Panc1 (cell line): Measurements from ENCODE around the gene IQCN. TPM values are rescaled to one million over a fixed set of nuclear protein-coding genes. Genes with fewer than 3 reads are reported as not detected.

Source experiments
- ATAC-seq: fragments of 200-7000 bp; cut with Tn5 transposase; 2 replicates; pipeline ENCODE4 v1.9.1; 2020; ENCODE audit warnings: mild to moderate bottlenecking, moderate library complexity
- BruUV-seq: library from RNA; stranded (reverse); fragments of 400-500 nt; replicated peaks from 2 replicates; lab custom pipeline; 2021; lab: Mats Ljungman, UMichigan
- CTCF ChIA-PET: fragments of 300-600 bp; sonication (Branson Sonifier 250); formaldehyde crosslinking; loops from one replicate; lab custom pipeline; 2022; ENCODE audit warnings: antibody characterized with exemption; lab: Charles Lee
- POLR2A ChIA-PET: fragments of 300-600 bp; sonication (Branson Sonifier 250); formaldehyde crosslinking; loops from one replicate; lab custom pipeline; 2022; ENCODE audit warnings: antibody characterized with exemption; lab: Charles Lee
- DNase-seq: peaks from one replicate; pipeline ENCODE4 v3.0.0-alpha.2; 2010; ENCODE audit warnings: low read depth, low spot score
- H3K27ac ChIP-seq: 2 replicates; pipeline ENCODE4 v1.5.1; 2011; ENCODE audit warnings: mild to moderate bottlenecking, low read length, inconsistent platforms
- H3K27me3 ChIP-seq: fragments of 200-500 bp; sonication (Bioruptor generic); 2 replicates; pipeline ENCODE4 v1.6.0; 2014; ENCODE audit warnings: low read length, inconsistent platforms; ENCODE audit not compliant: control insufficient read depth, insufficient read depth
- H3K36me3 ChIP-seq: fragments of 200-500 bp; sonication (Bioruptor generic); 2 replicates; pipeline ENCODE4 v1.5.1; 2014; ENCODE audit warnings: inconsistent platforms, mild to moderate bottlenecking, low read length, moderate library complexity; ENCODE audit not compliant: control insufficient read depth, insufficient read depth
- H3K4me1 ChIP-seq: 2 replicates; pipeline ENCODE4 v1.5.1; 2011; ENCODE audit warnings: inconsistent platforms, mild to moderate bottlenecking, low read length, moderate library complexity; ENCODE audit not compliant: control insufficient read depth, insufficient read depth
- H3K4me3 ChIP-seq, 2 experiments: 2 replicates each; pipeline ENCODE4 v1.5.1; 2011 to 2012; ENCODE audit warnings: low read depth in 2 of 2, low read length in 2 of 2, mild to moderate bottlenecking in 2 of 2, inconsistent platforms in 1 of 2, moderate library complexity in 1 of 2
- H3K9me3 ChIP-seq: fragments of 200-500 bp; sonication (Bioruptor generic); 2 replicates; pipeline ENCODE4 v1.5.1; 2014; ENCODE audit warnings: low read depth, mild to moderate bottlenecking, inconsistent platforms, low read length, moderate library complexity; ENCODE audit not compliant: control insufficient read depth, insufficient read depth
- POLR2AphosphoS5 ChIP-seq: IDR thresholded peaks from 2 replicates; pipeline ENCODE4 v1.6.1; 2012; ENCODE audit warnings: mild to moderate bottlenecking, low read depth, low read length, moderate library complexity
- SIN3A ChIP-seq: IDR thresholded peaks from 2 replicates; pipeline ENCODE4 v1.6.1; 2012; ENCODE audit warnings: low read depth, mild to moderate bottlenecking, low read length, moderate library complexity, borderline replicate concordance; ENCODE audit not compliant: insufficient read depth
- TCF7L2 ChIP-seq: IDR thresholded peaks from 2 replicates; pipeline ENCODE4 v1.6.1; 2011; ENCODE audit warnings: mild to moderate bottlenecking, low read depth, low read length, inconsistent platforms
- in situ Hi-C: cut with HindIII; loops from 2 replicates; pipeline ENCODE4 v1.10.0; 2016; ENCODE audit warnings: low sequenced_read_pairs, low pct_unique_long_range_greater_than_20kb
- intact Hi-C: fragments of 100-400 bp; cut with micrococcal nuclease; formaldehyde crosslinking; loops from one replicate; pipeline ENCODE4 v1.10.0; 2022; ENCODE audit not compliant: unreplicated experiment
- total RNA-seq: library from RNA; stranded (reverse); gene quantifications from one replicate; pipeline ENCODE4 v1.2.1, GENCODE V29; 2021; ENCODE audit not compliant: unreplicated experiment
- TF ChIP-seq, protein P1 (sequence below): fragments of 450-650 bp; IDR thresholded peaks from 2 replicates; pipeline ENCODE4 v1.5.1; 2017; ENCODE audit warnings: mild to moderate bottlenecking
- TF ChIP-seq, protein P2 (sequence below), 2 experiments: IDR thresholded peaks; 2 replicates each; pipeline ENCODE4 v1.6.1; 2011 to 2012; ENCODE audit warnings: low read depth in 2 of 2, control low read depth in 1 of 2, low read length in 1 of 2, mild to moderate bottlenecking in 1 of 2, moderate library complexity in 1 of 2; ENCODE audit not compliant: insufficient read depth in 1 of 2

The IQCN gene
- total RNA-seq, 1 experiment from 2014 or later, result 2.5 TPM

DNA sequence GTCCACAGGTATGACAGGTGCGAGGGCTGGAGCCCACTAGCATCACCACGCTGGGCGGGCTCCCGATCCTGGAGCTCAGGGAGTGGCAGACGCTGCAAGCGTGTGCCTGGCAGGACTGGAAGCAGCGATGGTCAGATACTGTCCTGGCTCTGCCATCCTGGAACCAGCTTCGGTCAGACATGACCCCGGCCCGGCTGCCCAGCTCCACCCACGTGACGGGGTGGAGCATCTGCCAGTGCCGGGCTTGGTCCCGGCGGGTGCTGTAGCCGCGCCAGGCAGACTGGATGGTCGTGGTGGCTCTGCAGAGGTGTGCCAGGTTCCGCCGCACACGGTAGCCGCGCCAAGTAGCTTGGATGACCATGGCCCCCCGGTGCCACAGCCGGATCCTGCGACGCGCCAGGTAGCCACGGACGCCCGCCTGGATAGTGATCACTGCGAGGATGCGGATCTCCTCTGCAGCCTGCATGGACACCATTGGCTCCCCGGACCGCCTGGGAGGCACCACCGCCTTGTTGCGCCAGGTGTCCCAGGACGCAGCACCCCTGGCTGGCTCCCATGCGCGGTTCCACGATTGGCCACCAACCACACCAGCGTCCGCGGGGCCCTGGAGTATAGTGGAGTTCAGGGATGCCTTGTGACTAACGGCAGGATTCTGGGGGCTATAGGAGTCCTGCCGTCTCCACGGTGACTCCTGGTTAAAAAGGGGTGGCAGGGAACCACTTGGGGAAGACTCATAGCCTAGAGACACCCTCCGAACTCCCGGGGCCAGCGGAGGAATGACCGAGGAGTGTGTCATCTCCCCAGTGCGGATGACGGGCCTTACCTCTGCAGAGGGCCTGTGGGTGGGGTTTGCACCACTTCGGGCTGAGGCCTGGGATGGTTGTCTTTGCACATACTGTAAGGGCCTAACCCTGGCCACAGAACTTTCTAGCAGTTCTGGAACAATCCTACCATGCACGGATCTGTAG is 16.5 kb downstream of the IQCN start:
- no peak for DNase-seq
- H3K4me3 ChIP-seq, result no peak overlapping the region
- TF ChIP-seq SIN3A (no peak), TCF7L2 (no peak), POLR2AphosphoS5 (no peak)
- TF ChIP-seq, protein P1, sequence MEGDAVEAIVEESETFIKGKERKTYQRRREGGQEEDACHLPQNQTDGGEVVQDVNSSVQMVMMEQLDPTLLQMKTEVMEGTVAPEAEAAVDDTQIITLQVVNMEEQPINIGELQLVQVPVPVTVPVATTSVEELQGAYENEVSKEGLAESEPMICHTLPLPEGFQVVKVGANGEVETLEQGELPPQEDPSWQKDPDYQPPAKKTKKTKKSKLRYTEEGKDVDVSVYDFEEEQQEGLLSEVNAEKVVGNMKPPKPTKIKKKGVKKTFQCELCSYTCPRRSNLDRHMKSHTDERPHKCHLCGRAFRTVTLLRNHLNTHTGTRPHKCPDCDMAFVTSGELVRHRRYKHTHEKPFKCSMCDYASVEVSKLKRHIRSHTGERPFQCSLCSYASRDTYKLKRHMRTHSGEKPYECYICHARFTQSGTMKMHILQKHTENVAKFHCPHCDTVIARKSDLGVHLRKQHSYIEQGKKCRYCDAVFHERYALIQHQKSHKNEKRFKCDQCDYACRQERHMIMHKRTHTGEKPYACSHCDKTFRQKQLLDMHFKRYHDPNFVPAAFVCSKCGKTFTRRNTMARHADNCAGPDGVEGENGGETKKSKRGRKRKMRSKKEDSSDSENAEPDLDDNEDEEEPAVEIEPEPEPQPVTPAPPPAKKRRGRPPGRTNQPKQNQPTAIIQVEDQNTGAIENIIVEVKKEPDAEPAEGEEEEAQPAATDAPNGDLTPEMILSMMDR, result no peak
- TF ChIP-seq, protein P2, sequence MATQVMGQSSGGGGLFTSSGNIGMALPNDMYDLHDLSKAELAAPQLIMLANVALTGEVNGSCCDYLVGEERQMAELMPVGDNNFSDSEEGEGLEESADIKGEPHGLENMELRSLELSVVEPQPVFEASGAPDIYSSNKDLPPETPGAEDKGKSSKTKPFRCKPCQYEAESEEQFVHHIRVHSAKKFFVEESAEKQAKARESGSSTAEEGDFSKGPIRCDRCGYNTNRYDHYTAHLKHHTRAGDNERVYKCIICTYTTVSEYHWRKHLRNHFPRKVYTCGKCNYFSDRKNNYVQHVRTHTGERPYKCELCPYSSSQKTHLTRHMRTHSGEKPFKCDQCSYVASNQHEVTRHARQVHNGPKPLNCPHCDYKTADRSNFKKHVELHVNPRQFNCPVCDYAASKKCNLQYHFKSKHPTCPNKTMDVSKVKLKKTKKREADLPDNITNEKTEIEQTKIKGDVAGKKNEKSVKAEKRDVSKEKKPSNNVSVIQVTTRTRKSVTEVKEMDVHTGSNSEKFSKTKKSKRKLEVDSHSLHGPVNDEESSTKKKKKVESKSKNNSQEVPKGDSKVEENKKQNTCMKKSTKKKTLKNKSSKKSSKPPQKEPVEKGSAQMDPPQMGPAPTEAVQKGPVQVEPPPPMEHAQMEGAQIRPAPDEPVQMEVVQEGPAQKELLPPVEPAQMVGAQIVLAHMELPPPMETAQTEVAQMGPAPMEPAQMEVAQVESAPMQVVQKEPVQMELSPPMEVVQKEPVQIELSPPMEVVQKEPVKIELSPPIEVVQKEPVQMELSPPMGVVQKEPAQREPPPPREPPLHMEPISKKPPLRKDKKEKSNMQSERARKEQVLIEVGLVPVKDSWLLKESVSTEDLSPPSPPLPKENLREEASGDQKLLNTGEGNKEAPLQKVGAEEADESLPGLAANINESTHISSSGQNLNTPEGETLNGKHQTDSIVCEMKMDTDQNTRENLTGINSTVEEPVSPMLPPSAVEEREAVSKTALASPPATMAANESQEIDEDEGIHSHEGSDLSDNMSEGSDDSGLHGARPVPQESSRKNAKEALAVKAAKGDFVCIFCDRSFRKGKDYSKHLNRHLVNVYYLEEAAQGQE (IDR thresholded peaks at IDR 0.05; ENCODE audit: insufficient read depth in 1 of 2, low read depth in 2 of 2, low read length in 1 of 2), result no peak
- POLR2A ChIA-PET, result no interaction called here
- intact Hi-C loops (no loop called here), in situ Hi-C loops (no loop called here)
- H3K27ac ChIP-seq, result no peak overlapping the region
- no TSS peak for BruUV-seq
- no peaks in the 10 kb centered on the region for H3K36me3 ChIP-seq
- no peaks in the 10 kb centered on the region for H3K9me3 ChIP-seq
- no peak for ATAC-seq
- H3K4me1 ChIP-seq, result no peaks in the 10 kb centered on the region
- CTCF ChIA-PET, result no interaction called here
- H3K27me3 ChIP-seq, result no peaks in the 10 kb centered on the region

DNA sequence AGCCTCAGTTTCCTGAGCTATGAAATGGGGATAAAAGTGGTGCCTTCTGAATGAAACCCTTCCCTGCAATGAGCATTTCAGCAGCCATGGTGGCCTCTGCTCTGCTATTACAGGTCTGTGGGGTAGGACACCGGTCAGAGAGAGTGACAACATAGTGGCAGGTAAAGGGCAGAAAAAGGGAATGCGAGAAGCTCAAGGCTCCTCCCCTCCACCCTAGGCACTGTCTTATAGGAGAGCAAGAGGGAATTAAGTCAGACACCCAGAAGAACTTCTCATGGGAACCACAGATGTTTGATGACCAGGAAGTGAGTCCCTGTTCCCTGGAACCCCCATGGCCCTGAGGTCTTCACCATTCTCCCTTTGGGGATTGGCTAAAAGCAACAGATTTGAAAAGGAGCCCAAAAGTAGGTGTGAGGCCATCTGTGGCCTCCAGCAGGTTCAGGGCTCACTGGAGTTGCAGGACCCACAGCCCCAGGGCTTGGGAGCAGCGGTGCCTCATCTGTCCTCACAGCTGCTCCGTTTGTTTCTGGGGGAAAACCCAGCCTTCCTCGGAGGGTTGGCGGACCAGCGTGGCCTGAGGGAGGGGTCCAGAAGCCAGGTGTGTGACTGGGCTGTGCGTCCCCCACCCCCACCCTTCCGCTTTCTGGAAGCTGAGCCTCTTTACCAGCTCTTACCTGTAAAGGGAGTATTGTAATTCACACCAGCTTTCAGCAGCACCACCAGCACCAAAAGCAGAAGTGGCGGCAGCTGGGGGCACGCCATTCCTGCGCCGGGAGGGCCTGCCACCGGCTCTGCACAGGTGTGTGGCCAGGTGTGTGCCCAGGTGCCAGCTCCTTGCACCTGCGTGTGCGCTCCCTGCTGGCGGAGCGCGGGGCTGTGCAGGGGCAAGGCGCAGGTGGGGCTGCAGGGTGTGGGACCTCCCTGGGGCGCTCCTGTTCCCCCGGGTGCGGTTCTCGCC is 19.4 kb downstream of the IQCN start:
- BruUV-seq, result no TSS peak
- Histone ChIP-seq H3K27me3 (no peaks in the 10 kb centered on the region), H3K4me1 (no peaks in the 10 kb centered on the region), H3K9me3 (no peaks in the 10 kb centered on the region), H3K36me3 (no peaks in the 10 kb centered on the region), H3K4me3 (no peak overlapping the region), H3K27ac (no peak overlapping the region)
- intact Hi-C loops (loop anchor here (5.0 kb wide), 1 partner anchor 48 kb away; no protein-coding TSS in a partner anchor), in situ Hi-C loops (no loop called here)
- ATAC-seq (no peak), DNase-seq (no peak)
- ChIA-PET CTCF (interaction anchor here (0.6 to 1.4 kb wide), 4 partner anchors 8 to 146 kb away, joined by 3 to 5 read pairs (median 4); no protein-coding TSS in a partner anchor), POLR2A (interaction anchor here (0.6 kb wide), 1 partner anchor 19 kb away, joined by 4 read pairs; the partner anchor contains the start of gene IQCN)
- TF ChIP-seq SIN3A (no peak), POLR2AphosphoS5 (no peak), TCF7L2 (no peak)
- TF ChIP-seq, protein P1, result no peak
- TF ChIP-seq, protein P2 (IDR thresholded peaks at IDR 0.05; ENCODE audit: insufficient read depth in 1 of 2, low read depth in 2 of 2, low read length in 1 of 2), result no peak
